ENCODE measurements around the gene UBE2F.

UBE2F gene

GRCh38 chr2:238060096-238060541 is 93.3 kb downstream of the UBE2F start:
- TF ChIP-seq, protein P1, sequence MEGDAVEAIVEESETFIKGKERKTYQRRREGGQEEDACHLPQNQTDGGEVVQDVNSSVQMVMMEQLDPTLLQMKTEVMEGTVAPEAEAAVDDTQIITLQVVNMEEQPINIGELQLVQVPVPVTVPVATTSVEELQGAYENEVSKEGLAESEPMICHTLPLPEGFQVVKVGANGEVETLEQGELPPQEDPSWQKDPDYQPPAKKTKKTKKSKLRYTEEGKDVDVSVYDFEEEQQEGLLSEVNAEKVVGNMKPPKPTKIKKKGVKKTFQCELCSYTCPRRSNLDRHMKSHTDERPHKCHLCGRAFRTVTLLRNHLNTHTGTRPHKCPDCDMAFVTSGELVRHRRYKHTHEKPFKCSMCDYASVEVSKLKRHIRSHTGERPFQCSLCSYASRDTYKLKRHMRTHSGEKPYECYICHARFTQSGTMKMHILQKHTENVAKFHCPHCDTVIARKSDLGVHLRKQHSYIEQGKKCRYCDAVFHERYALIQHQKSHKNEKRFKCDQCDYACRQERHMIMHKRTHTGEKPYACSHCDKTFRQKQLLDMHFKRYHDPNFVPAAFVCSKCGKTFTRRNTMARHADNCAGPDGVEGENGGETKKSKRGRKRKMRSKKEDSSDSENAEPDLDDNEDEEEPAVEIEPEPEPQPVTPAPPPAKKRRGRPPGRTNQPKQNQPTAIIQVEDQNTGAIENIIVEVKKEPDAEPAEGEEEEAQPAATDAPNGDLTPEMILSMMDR (IDR thresholded peaks at IDR 0.05; ENCODE audit: extremely low read depth, insufficient read depth, missing control alignments) = no peak
- in situ Hi-C loops (cut with MboI; ENCODE audit: low pct_unique_long_range_greater_than_20kb, low sequenced_read_pairs, unreplicated experiment) = no loop called here
- DNase-seq (ENCODE audit: low spot score) = no peak

GRCh38 chr2:238060542-238061314 is 93.9 kb downstream of the UBE2F start, which contains the start of gene SCLY:
SCLY (plus strand) TSS chr2:238061001; CDS start chr2:238061055, 54 bp downstream.
- DNase-seq (ENCODE audit: low spot score) = peak; percentile 100
- TF ChIP-seq, protein P1 (IDR thresholded peaks at IDR 0.05; ENCODE audit: extremely low read depth, insufficient read depth, missing control alignments) = no peak
- in situ Hi-C loops (cut with MboI; ENCODE audit: low pct_unique_long_range_greater_than_20kb, low sequenced_read_pairs, unreplicated experiment) = no loop called here

GRCh38 chr2:238061315-238062202 is 94.7 kb downstream of the UBE2F start:
- DNase-seq (ENCODE audit: low spot score) = peak; percentile 39
- TF ChIP-seq, protein P1 (IDR thresholded peaks at IDR 0.05; ENCODE audit: extremely low read depth, insufficient read depth, missing control alignments) = no peak
- in situ Hi-C loops (cut with MboI; ENCODE audit: low pct_unique_long_range_greater_than_20kb, low sequenced_read_pairs, unreplicated experiment) = no loop called here

DNA sequence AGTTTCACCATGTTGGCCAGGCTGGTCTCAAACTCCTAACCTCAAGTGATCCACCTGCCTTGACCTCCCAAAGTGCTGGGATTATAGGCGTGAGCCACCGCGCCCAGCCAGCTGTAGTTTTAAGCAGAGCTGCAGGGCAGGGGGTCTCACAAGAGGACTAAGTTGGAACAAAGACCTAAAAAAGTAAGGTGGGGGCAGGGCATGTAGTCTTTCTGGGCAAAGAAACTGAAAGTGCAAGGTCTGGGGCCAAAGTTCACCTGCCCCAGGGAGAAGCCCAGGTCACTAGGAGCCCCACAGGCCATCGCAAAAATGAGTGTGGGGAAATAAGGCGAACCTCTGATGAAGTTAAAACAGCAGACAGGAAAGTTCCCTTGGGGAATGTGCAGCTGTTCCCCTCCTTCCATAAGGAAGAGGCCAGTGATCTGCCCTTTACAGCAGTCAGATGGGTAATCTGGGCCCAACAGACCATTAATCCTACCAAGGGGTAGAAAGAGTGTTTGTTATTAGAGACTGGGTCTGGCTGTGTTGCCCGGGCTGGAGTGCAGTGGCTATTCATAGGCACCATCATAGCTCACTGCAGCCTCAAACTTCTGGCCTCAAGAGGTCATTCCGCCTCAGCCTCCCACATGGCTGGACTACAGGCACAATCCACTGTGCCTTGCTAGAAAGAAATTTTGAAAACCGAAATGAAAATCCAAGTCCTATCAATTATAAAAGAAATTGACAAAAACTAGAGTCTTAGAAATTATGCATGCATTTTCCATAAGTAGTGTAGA is 96.8 kb downstream of the UBE2F start:
- in situ Hi-C loops (cut with MboI; ENCODE audit: low pct_unique_long_range_greater_than_20kb, low sequenced_read_pairs, unreplicated experiment) = no loop called here
- TF ChIP-seq, protein P1 (IDR thresholded peaks at IDR 0.05; ENCODE audit: extremely low read depth, insufficient read depth, missing control alignments) = no peak
- no peak for DNase-seq (ENCODE audit: low spot score)

DNA sequence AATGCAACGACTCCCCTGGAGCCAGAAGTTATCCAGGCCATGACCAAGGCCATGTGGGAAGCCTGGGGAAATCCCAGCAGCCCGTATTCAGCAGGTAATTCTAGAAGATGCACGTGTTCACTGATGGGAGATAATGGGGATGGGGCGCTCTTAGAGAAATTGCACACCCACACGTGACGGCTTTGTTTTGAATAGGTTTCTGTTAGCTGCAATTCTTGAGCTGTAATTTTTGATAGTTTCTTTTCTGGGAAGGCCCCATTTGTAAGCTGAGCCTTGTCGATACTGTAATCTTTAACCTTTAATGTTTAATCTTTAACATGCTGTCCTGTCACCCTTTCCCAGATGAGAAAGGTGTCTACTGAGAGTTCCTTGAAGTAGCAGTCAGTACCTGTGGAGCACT is 97.6 kb downstream of the UBE2F start:
- DNase-seq (ENCODE audit: low spot score) = no peak
- in situ Hi-C loops (cut with MboI; ENCODE audit: low pct_unique_long_range_greater_than_20kb, low sequenced_read_pairs, unreplicated experiment) = no loop called here
- TF ChIP-seq, protein P1 (IDR thresholded peaks at IDR 0.05; ENCODE audit: extremely low read depth, insufficient read depth, missing control alignments) = no peak

Measured in GM13977 (cell line).